ENCODE results near the gene IRS1. TPM values are rescaled to one million over a fixed set of nuclear protein-coding genes. Genes with fewer than 3 reads are reported as not detected.

IRS1 gene
- total and polyA plus RNA-seq, 2 of the 4 experiments (the other 2 are of a cell fraction), result 21.1 to 37.1 TPM

GRCh38 chr2:226838722-226839121 lies 39.1 kb upstream of the IRS1 start:
- H3K9ac ChIP-seq (ENCODE audit: low read depth, low read length), result no peak overlapping the region
- BruUV-seq (replicated peaks), result no TSS peak
- H2AFZ ChIP-seq (replicated peaks; ENCODE audit: low read length, poor library complexity), result no peak overlapping the region
- POLR2A ChIA-PET (ENCODE audit: unreplicated experiment), result no interaction called here
- no peak overlapping the region for H4K8ac ChIP-seq (ENCODE audit: low read depth in 2 of 2, low read length in 2 of 2)
- no peaks in the 10 kb centered on the region for H3K27me3 ChIP-seq (ENCODE audit: control insufficient read depth, insufficient read depth, low read length)
- DNase-seq (no peak), ATAC-seq (ENCODE audit: low read depth) (no peak)
- in situ Hi-C loops (cut with MboI; ENCODE audit: low sequenced_read_pairs), result no loop called here
- intact Hi-C loops (cut with micrococcal nuclease), result loop anchor here (5.0 kb wide), 2 partner anchors 34 to 54 kb away; no protein-coding TSS in a partner anchor
- no peak overlapping the region; the same call in 1 of the 2 replicates for H3K14ac ChIP-seq (replicated peaks; ENCODE audit: low read depth, low read length)
- peaks cover 27 to 42% of the 10 kb centered on the region in 2 experiments for H3K79me1 ChIP-seq (ENCODE audit: low read depth in 1 of 2, low read length in 2 of 2)
- H4K91ac ChIP-seq (ENCODE audit: insufficient read depth, low read depth, low read length), result no peak overlapping the region
- H2BK20ac ChIP-seq (ENCODE audit: low read depth, low read length), result no peak overlapping the region
- H4K5ac ChIP-seq (ENCODE audit: low read depth, low read length), result no peak overlapping the region
- H3K4me2 ChIP-seq (ENCODE audit: low read depth, low read length), result peak overlapping the region; percentile 69; the same call in 1 of the 2 replicates
- CTCF ChIA-PET, result no interaction called here
- H3K56ac ChIP-seq (ENCODE audit: extremely low read depth, insufficient read depth, low read length), result no peak overlapping the region
- H2AK5ac ChIP-seq (ENCODE audit: low read depth, low read length), result no peak overlapping the region
- no peaks in the 10 kb centered on the region for H4K20me1 ChIP-seq (ENCODE audit: insufficient read depth, low read length)
- H3K27ac ChIP-seq (ENCODE audit: insufficient read depth, low read length), result no peak overlapping the region
- no peak overlapping the region for H3K18ac ChIP-seq (ENCODE audit: low read depth, low read length)
- no peak overlapping the region for H3K4ac ChIP-seq (ENCODE audit: low read depth, low read length)
- H3K9me1 ChIP-seq (ENCODE audit: insufficient read depth, low read length), result peaks cover 5% of the 10 kb centered on the region; the same call in 1 of the 2 replicates
- no peak overlapping the region for H2AK9ac ChIP-seq (replicated peaks; ENCODE audit: low read depth, low read length, poor library complexity)
- H3K4me1 ChIP-seq (ENCODE audit: control insufficient read depth, insufficient read depth, low read length), result peaks cover 2% of the 10 kb centered on the region; the same call in 1 of the 2 replicates
- H3K9me3 ChIP-seq (ENCODE audit: control insufficient read depth, insufficient read depth, low read length), result no peaks in the 10 kb centered on the region
- TF ChIP-seq MXI1 (IDR thresholded peaks at IDR 0.05; ENCODE audit: borderline replicate concordance, low read depth, low read length) (no peak), CHD1 (IDR thresholded peaks at IDR 0.05; ENCODE audit: low read depth, low read length) (no peak), RFX5 (IDR thresholded peaks at IDR 0.05; ENCODE audit: low read depth, low read length) (no peak), MAFK (IDR thresholded peaks at IDR 0.05; ENCODE audit: low read depth, low read length) (no peak), RAD21 (IDR thresholded peaks at IDR 0.05; ENCODE audit: low read length) (no peak), CEBPB (IDR thresholded peaks at IDR 0.05; ENCODE audit: low read depth, low read length) (no peak), NFE2L2 (IDR thresholded peaks at IDR 0.05; ENCODE audit: low read depth, low read length) (no peak), MAZ (IDR thresholded peaks at IDR 0.05; ENCODE audit: borderline replicate concordance, low read depth, low read length) (no peak), ELK1 (IDR thresholded peaks at IDR 0.05; ENCODE audit: borderline replicate concordance, low read depth, low read length) (no peak), SMC3 (IDR thresholded peaks at IDR 0.05; ENCODE audit: low read depth, low read length) (no peak), CTCF (conservative IDR thresholded peaks at IDR 0.05; ENCODE audit: low read depth, low read length) (no peak), BHLHE40 (IDR thresholded peaks at IDR 0.05; ENCODE audit: low read depth, low read length) (no peak), FOS (IDR thresholded peaks at IDR 0.05; ENCODE audit: low read depth, low read length) (no peak)
- peak overlapping the region; percentile 60 for H2BK5ac ChIP-seq (ENCODE audit: low read depth, low read length, poor library complexity, severe bottlenecking)
- no CpG with 5 or more reads among the region's 3 CpGs for WGBS, 2 experiments (ENCODE audit: extremely low coverage in 2 of 2, insufficient read length in 1 of 2)
- H2BK15ac ChIP-seq (ENCODE audit: low read depth, low read length), result 0 out of 3 replicates have a peak overlapping the region, but pooled peaks have one; percentile 21
- H3K23ac ChIP-seq (ENCODE audit: low read depth, low read length), result no peak overlapping the region
- dilution Hi-C loops (cut with HindIII; ENCODE audit: low sequenced_read_pairs, unreplicated experiment), result no loop called here
- no peak overlapping the region for H3K4me3 ChIP-seq (ENCODE audit: insufficient read depth, low read depth, low read length)
- no peak overlapping the region; the same call in 1 of the 2 replicates for H2BK120ac ChIP-seq (ENCODE audit: low read depth, low read length)
- 0 out of 2 replicates have a peak, but pooled peaks cover 2% of the 10 kb centered on the region for H3K36me3 ChIP-seq (ENCODE audit: control insufficient read depth, insufficient read depth, low read length)

Measured in IMR-90 (cell line).